ENCODE measurements around the gene GNB1. TPM values are rescaled to one million over a fixed set of nuclear protein-coding genes. Genes with fewer than 3 reads are reported as not detected.

The GNB1 gene
- total and polyA plus RNA-seq, 9 of the 15 experiments (the other 6 are each of a cell fraction or from before 2014, with no cell fraction given), result 34.3 to 388 (median 114) TPM

DNA sequence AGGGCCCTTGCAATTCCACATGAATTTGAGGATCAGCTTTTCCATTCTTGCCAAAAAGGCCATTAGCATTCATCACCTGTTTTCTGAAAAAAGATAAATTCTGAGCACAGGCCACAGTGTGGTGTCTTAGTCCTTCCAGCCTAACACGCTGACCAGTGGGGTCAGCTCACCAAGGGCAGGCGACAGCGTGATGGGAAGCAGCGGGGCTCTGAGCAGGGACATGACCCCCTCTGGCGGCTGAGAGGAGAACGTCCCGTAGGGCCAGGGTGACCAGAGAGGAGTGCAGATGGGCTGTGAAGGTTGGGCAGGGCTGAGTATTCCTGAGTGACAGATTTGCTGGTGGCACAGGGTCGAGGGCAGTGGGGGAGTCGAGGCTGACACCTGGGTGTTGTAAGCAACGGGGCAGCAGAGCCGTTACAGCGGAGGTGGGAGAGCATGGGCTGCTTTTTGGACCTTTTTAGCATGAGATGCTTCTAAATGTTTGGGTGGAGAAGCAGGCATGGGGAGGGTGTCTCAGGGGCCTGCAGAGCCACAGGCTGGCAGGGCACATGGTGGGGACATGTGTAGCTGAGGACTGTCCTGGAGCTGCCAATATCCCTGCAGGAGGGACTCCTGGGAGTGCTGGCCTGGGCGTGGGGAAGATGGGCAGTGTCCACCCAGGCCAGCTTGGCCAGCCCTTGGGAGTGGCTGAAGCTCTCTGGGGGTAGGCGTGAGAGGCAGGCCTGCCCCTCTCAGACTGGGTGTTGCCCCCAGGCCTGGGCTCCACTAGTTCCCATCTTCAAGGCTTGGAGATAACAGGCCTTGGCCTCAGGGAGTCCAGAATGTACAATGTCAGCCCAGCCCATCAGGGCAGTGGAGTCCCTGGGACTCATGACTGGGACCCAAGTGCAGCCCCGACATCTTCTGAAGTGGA lies 15.6 kb upstream of the GNB1 start (continued):
- peak; percentile 40; the same call in 1 of the 2 replicates for TF ChIP-seq MAFK (IDR thresholded peaks at IDR 0.05; ENCODE audit: low read length)
- TF ChIP-seq PPARD (CRISPR knock-in tag; IDR thresholded peaks at IDR 0.05), result no peak
- no peak for TF ChIP-seq ZNF133 (CRISPR knock-in tag; IDR thresholded peaks at IDR 0.05)
- peak in 1 of 2 experiments; percentile 54; a peak in 1 of 4 replicates for TF ChIP-seq TBL1XR1 (IDR thresholded peaks at IDR 0.05; ENCODE audit: low read length in 2 of 2)
- no peak; the same call in 1 of the 2 replicates for TF ChIP-seq MYNN (IDR thresholded peaks at IDR 0.05)
- TF ChIP-seq MYNN (CRISPR knock-in tag; IDR thresholded peaks at IDR 0.05), result no peak
- TF ChIP-seq TCFL5 (CRISPR knock-in tag; conservative IDR thresholded peaks at IDR 0.05), result no peak
- no peak for TF ChIP-seq DMBX1 (CRISPR knock-in tag; IDR thresholded peaks at IDR 0.05; ENCODE audit: borderline replicate concordance)
- TF ChIP-seq, protein P1, sequence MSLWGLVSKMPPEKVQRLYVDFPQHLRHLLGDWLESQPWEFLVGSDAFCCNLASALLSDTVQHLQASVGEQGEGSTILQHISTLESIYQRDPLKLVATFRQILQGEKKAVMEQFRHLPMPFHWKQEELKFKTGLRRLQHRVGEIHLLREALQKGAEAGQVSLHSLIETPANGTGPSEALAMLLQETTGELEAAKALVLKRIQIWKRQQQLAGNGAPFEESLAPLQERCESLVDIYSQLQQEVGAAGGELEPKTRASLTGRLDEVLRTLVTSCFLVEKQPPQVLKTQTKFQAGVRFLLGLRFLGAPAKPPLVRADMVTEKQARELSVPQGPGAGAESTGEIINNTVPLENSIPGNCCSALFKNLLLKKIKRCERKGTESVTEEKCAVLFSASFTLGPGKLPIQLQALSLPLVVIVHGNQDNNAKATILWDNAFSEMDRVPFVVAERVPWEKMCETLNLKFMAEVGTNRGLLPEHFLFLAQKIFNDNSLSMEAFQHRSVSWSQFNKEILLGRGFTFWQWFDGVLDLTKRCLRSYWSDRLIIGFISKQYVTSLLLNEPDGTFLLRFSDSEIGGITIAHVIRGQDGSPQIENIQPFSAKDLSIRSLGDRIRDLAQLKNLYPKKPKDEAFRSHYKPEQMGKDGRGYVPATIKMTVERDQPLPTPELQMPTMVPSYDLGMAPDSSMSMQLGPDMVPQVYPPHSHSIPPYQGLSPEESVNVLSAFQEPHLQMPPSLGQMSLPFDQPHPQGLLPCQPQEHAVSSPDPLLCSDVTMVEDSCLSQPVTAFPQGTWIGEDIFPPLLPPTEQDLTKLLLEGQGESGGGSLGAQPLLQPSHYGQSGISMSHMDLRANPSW (CRISPR knock-in tag; IDR thresholded peaks at IDR 0.05), result no peak
- peak; percentile 60 for TF ChIP-seq JUN (IDR thresholded peaks at IDR 0.05; ENCODE audit: borderline replicate concordance, low read depth, low read length)
- TF ChIP-seq JUN (CRISPR knock-in tag; IDR thresholded peaks at IDR 0.05; ENCODE audit: borderline replicate concordance), result no peak
- no peak for TF ChIP-seq ZNF239 (CRISPR knock-in tag; IDR thresholded peaks at IDR 0.05)
- TF ChIP-seq, protein P2, sequence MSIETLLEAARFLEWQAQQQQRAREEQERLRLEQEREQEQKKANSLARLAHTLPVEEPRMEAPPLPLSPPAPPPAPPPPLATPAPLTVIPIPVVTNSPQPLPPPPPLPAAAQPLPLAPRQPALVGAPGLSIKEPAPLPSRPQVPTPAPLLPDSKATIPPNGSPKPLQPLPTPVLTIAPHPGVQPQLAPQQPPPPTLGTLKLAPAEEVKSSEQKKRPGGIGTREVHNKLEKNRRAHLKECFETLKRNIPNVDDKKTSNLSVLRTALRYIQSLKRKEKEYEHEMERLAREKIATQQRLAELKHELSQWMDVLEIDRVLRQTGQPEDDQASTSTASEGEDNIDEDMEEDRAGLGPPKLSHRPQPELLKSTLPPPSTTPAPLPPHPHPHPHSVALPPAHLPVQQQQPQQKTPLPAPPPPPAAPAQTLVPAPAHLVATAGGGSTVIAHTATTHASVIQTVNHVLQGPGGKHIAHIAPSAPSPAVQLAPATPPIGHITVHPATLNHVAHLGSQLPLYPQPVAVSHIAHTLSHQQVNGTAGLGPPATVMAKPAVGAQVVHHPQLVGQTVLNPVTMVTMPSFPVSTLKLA (conservative IDR thresholded peaks at IDR 0.05), result peak in 1 of 2 experiments; percentile 73; a peak in 2 of 4 replicates
- TF ChIP-seq DNMT1 (IDR thresholded peaks at IDR 0.05), result no peak
- no peak for TF ChIP-seq ZNF23 (CRISPR knock-in tag; IDR thresholded peaks at IDR 0.05)
- no peak for TF ChIP-seq KAT8 (IDR thresholded peaks at IDR 0.05; ENCODE audit: low read depth)
- no peak for TF ChIP-seq ZNF589 (CRISPR knock-in tag; IDR thresholded peaks at IDR 0.05; ENCODE audit: low read depth)
- no peak for TF ChIP-seq MAFF (IDR thresholded peaks at IDR 0.05; ENCODE audit: low read length)
- TF ChIP-seq, protein P3, sequence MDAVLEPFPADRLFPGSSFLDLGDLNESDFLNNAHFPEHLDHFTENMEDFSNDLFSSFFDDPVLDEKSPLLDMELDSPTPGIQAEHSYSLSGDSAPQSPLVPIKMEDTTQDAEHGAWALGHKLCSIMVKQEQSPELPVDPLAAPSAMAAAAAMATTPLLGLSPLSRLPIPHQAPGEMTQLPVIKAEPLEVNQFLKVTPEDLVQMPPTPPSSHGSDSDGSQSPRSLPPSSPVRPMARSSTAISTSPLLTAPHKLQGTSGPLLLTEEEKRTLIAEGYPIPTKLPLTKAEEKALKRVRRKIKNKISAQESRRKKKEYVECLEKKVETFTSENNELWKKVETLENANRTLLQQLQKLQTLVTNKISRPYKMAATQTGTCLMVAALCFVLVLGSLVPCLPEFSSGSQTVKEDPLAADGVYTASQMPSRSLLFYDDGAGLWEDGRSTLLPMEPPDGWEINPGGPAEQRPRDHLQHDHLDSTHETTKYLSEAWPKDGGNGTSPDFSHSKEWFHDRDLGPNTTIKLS (IDR thresholded peaks at IDR 0.05; ENCODE audit: borderline replicate concordance, low read depth), result no peak
- TF ChIP-seq SREBF2 (CRISPR knock-in tag; IDR thresholded peaks at IDR 0.05), result no peak
- TF ChIP-seq ZNF316 (IDR thresholded peaks at IDR 0.05), result no peak
- TF ChIP-seq SP1 (CRISPR knock-in tag; IDR thresholded peaks at IDR 0.05), result peak; percentile 72
- TF ChIP-seq ZNF143 (CRISPR knock-in tag; IDR thresholded peaks at IDR 0.05), result no peak
- TF ChIP-seq SNAPC5 (CRISPR knock-in tag; IDR thresholded peaks at IDR 0.05), result no peak
